Right atrium auricular region (tissue), 2 donors: Measurements from ENCODE around the gene ZNF385C. TPM values are rescaled to one million over a fixed set of nuclear protein-coding genes. Genes with fewer than 3 reads are reported as not detected.
A peak's percentile ranks its signal among the peaks of the same experiment; 100 is the strongest.

Source experiments
- DNase-seq: peaks from one replicate; pipeline ENCODE4 v3.0.0-alpha.2; 2019; ENCODE audit warnings: low spot score
- H3K27ac ChIP-seq, 2 donors: fragments of 200-600 bp; sonication (generic); 1 replicate in 1 of 2; 2 replicates in 1 of 2; pipeline ENCODE4 v1.5.1; 2016 to 2019
- H3K27me3 ChIP-seq, 2 donors: fragments of 200-600 bp; sonication (generic); one replicate each; pipeline versions ENCODE4 v1.5.1 to v1.6.0; 2017 to 2019
- H3K36me3 ChIP-seq: fragments of 200-600 bp; sonication (generic); one replicate; pipeline ENCODE4 v1.5.1; 2016
- H3K4me1 ChIP-seq, 2 donors: fragments of 200-600 bp; sonication (generic); one replicate each; pipeline versions ENCODE4 v1.5.1 to v1.6.0; 2017 to 2019
- H3K4me3 ChIP-seq, 2 donors: fragments of 200-600 bp; sonication (generic); 1 replicate in 1 of 2; 2 replicates in 1 of 2; pipeline ENCODE4 v1.5.1; 2017 to 2019; ENCODE audit warnings: mild to moderate bottlenecking in 1 of 2, moderate library complexity in 1 of 2
- H3K9me3 ChIP-seq, 2 donors: fragments of 200-600 bp; sonication (generic); one replicate each; pipeline ENCODE4 v1.5.1; 2019
- CTCF ChIP-seq, 2 donors: fragments of 200-600 bp; sonication (generic); IDR thresholded peaks; one replicate each; pipeline ENCODE4 v1.5.1; 2019; ENCODE audit warnings: antibody characterized with exemption in 2 of 2
- total RNA-seq, 2 donors: library from RNA; depleted of rRNA; stranded (reverse); fragments of >200 nt; gene quantifications; one replicate each; pipeline ENCODE4 v1.1.0, GENCODE V29; 2016

The ZNF385C gene
- total RNA-seq, 2 donors from 2014 or later = not detected

GRCh38 chr17:42019509-42020404 lies 78.5 kb downstream of the ZNF385C start, which contains the start of gene NKIRAS2:
NKIRAS2 (plus strand) TSS chr17:42020090; CDS start chr17:42021578, 1,488 bp downstream.
- peaks cover 0 to 47% of the 10 kb centered on the region in 2 donors for H3K4me1 ChIP-seq

GRCh38 chr17:42018988-42019387 lies 79.3 kb downstream of the ZNF385C start:
- Histone ChIP-seq H3K9me3 (no peaks in the 10 kb centered on the region), H3K4me1 (peaks cover 0 to 43% of the 10 kb centered on the region in 2 donors), H3K36me3 (peaks cover 22% of the 10 kb centered on the region), H3K27me3 (no peaks in the 10 kb centered on the region), H3K27ac (no peak overlapping the region), H3K4me3 (no peak overlapping the region)
- no peak for DNase-seq
- no peak for TF ChIP-seq CTCF (IDR thresholded peaks at IDR 0.05)

More at GRCh38 chr17:42019509-42020404, 78.5 kb downstream of the ZNF385C start, which contains the start of gene NKIRAS2:
- H3K36me3 ChIP-seq = peaks cover 25% of the 10 kb centered on the region
- H3K9me3 ChIP-seq = no peaks in the 10 kb centered on the region
- peak within 1 kb of the TSS; percentile 85 to 88 for H3K27ac ChIP-seq
- peak; percentile 95 to 99 for TF ChIP-seq CTCF (IDR thresholded peaks at IDR 0.05)
- H3K27me3 ChIP-seq = no peaks in the 10 kb centered on the region
- peak within 1 kb of the TSS; percentile 67 to 88 for H3K4me3 ChIP-seq
- DNase-seq = peak; percentile 92

GRCh38 chr17:42018339-42018738 lies 79.9 kb downstream of the ZNF385C start:
- peak overlapping the region in 1 of 2 donors; percentile 92 for H3K27ac ChIP-seq
- peaks cover 16% of the 10 kb centered on the region for H3K36me3 ChIP-seq
- TF ChIP-seq CTCF (IDR thresholded peaks at IDR 0.05) = no peak
- H3K4me1 ChIP-seq = peaks cover 0 to 48% of the 10 kb centered on the region in 2 donors
- no peaks in the 10 kb centered on the region for H3K27me3 ChIP-seq
- no peaks in the 10 kb centered on the region for H3K9me3 ChIP-seq
- H3K4me3 ChIP-seq = peak overlapping the region in 1 of 2 donors; percentile 91
- DNase-seq = no peak

GRCh38 chr17:42017866-42018200 lies 80.4 kb downstream of the ZNF385C start:
- no peak for TF ChIP-seq CTCF (IDR thresholded peaks at IDR 0.05)
- Histone ChIP-seq H3K4me3 (peak overlapping the region; percentile 83 to 91), H3K27me3 (no peaks in the 10 kb centered on the region), H3K27ac (peak overlapping the region; percentile 92), H3K36me3 (peaks cover 11% of the 10 kb centered on the region), H3K4me1 (peaks cover 0 to 51% of the 10 kb centered on the region in 2 donors), H3K9me3 (no peaks in the 10 kb centered on the region)
- no peak for DNase-seq

- Histone ChIP-seq H3K4me1 (peaks cover 0 to 54% of the 10 kb centered on the region in 2 donors), H3K27ac (peak within 1 kb of the TSS; percentile 92), H3K9me3 (no peaks in the 10 kb centered on the region), H3K4me3 (peak within 1 kb of the TSS; percentile 83 to 91), H3K36me3 (peaks cover 5% of the 10 kb centered on the region), H3K27me3 (no peaks in the 10 kb centered on the region)
- peak in 1 of 2 donors; percentile 43 for TF ChIP-seq CTCF (IDR thresholded peaks at IDR 0.05)
- peak; percentile 93 for DNase-seq
These were observed 81.1 kb downstream of the ZNF385C start, which contains the start of gene DNAJC7 for GRCh38 chr17:42016941-42017865. DNAJC7 (minus strand) TSS chr17:42017439; CDS start chr17:42017416, 23 bp downstream.
